Renal cortical epithelial cell (primary cell): ENCODE results near the gene GALNT9. TPM values are rescaled to one million over a fixed set of nuclear protein-coding genes. Genes with fewer than 3 reads are reported as not detected.

Experiments
- DNase-seq: peaks from one replicate; pipeline ENCODE4 v3.0.0-alpha.2; 2011; ENCODE audit warnings: low read depth
- total RNA-seq: library from RNA; depleted of rRNA; stranded (reverse); fragments of >200 nt; gene quantifications from 2 replicates; pipeline ENCODE4 v1.2.3, GENCODE V29; 2014

Gene GALNT9
- total RNA-seq, 1 donor from 2014 or later, result 4.2 TPM

DNA sequence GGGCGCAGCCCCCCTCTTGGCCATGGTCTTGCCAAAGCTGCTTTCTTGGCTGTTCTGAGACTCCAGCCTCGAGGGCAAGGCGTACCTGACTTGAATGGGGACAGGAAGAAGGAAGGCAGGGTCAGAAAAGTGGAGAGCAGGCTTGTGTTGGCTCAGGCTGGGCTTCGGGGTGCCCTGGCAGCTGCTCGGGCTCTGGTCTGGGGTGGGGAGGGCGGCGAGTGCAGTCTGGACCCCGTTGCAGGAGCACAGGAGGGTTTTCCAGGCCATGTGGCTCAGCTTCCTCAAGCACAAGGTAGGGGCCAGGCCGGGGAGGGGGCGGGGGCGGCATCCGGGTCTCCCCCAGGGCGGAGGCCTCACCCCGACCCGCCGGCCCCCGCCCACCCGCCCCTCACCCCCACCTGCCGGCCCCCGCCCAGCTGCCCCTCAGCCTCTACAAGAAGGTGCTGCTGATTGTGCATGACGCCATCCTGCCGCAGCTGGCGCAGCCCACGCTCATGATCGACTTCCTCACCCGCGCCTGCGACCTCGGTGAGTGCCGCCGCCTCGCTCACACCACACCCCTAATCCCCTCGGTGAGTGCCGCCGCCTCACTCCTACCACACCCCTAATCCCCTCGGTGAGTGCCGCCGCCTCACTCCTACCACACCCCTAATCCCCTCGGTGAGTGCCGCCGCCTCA lies 180.9 kb downstream of the GALNT9 start:
- DNase-seq, result no peak

DNA sequence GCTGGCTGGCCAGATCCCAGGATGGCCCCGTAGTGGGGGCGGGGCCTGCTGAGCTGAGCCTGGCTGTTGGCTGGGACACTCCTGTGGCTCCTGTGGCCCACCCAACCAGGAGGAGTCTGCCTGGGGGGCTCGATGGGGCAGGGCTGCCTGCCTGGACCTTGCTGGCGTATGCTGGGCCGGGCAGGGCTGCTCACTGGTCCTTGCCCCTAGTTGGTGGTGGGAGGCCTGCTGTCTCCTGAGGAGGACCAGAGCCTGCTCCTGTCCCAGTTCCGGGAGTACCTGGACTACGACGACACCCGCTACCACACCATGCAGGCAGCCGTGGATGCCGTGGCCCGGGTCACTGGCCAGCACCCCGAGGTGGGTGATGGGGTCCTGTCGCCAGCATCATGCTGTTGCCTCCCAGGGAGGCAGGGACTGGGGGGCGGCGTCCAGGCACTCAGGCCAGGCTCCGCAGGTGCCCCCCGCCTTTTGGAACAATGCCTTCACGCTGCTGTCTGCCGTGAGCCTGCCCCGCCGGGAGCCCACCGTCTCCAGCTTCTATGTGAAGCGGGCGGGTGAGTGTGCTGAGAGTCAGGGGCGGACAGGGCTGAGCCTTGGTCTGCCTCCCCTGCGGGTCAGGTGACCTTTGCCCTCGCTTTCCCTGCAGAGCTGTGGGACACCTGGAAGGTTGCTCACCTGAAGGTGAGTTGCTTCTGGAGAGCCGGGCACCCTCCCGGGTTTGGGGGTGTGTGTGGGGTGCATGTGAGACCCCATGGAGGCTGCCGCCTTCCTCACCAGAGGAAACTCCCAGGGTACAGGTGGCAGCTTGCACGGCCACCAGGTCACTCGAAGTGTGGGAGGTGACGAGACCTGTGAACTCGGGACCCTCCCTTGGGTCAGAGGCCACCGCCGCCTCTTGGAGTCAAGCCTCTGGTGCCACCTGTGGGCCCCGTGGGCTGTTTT lies 181.7 kb downstream of the GALNT9 start:
- no peak for DNase-seq

DNA sequence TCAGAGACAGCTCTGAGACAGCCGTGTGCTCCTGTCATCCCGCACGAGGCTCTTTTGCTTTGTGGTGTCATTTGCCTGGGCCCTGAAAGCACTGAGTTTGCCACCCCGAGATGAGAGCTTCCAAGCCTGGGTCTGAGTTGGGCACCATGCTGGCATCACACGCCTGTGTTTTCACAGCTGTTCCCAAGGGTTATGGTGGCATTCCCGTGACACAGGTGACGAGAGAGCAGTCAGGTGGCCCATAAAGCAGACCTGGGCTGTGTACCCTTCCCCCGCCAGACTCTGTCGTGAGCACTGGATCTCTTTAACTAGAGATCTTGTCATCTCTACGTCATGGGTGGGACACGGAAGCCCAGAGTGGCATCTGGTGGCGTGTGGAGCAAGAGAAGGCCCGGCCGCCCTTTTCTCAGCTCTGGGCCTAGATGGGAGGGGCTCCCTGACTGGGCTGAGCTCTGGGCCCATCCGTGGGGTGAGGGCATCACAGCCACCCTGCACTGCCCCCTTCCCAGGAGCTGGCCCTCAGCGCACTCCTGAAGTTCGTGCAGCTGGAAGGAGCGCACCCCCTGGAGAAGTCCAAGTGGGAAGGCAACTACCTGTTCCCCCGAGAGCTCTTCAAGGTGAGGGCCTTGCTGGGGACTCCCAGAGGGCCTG lies 182.5 kb downstream of the GALNT9 start:
- DNase-seq, result no peak

Other genes starting within 250 kb of the GALNT9 start
- gene DDX51, start 185.3 kb downstream of the GALNT9 start, total RNA-seq, result 8.0 and 9.7 TPM in 2 replicates
- 15.5 and 16.9 TPM in 2 replicates for gene NOC4L, start 185.1 kb downstream of the GALNT9 start, total RNA-seq
- 2.6 and 10.6 TPM in 2 replicates for gene FBRSL1, start 160.6 kb upstream of the GALNT9 start, total RNA-seq